GM19193 (cell line): Measurements from ENCODE around the gene TNS3.

Experiments used
- POLR2A ChIP-seq: IDR thresholded peaks from 4 replicates; pipeline ENCODE4 v1.6.1; 2011; ENCODE audit not compliant: insufficient read depth, insufficient read length; ENCODE audit errors: extremely low read depth

TNS3 gene

GRCh38 chr7:47236480-47237129, 345.3 kb downstream of the TNS3 start:
- TF ChIP-seq POLR2A, result no peak

GRCh38 chr7:47233996-47234395, 347.9 kb downstream of the TNS3 start:
- no peak for TF ChIP-seq POLR2A

- no peak for TF ChIP-seq POLR2A
These were observed 349.0 kb downstream of the TNS3 start for GRCh38 chr7:47232751-47233412.

DNA sequence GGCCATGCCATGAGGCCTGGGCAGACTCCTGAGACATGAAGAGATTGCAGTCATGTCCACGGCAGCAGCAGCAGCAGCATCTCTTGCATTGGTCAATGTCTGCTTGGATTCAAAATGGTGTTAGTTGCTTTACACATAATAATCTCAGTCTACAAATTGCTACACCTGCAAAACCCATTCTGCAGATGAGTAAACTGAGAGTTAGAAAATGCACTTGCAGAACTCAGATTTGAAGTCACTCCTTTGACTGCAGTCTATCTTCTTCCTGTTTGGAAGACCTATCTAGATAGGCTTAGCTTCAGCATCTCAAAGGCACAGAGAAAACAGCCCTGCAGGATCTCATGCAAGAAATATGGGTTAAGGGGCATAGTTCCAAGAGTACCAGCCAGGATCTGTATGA, 350.3 kb downstream of the TNS3 start:
- no peak for TF ChIP-seq POLR2A

GRCh38 chr7:47231032-47231431, 350.9 kb downstream of the TNS3 start:
- no peak for TF ChIP-seq POLR2A

GRCh38 chr7:47228386-47229014, 353.4 kb downstream of the TNS3 start:
- TF ChIP-seq POLR2A, result no peak

DNA sequence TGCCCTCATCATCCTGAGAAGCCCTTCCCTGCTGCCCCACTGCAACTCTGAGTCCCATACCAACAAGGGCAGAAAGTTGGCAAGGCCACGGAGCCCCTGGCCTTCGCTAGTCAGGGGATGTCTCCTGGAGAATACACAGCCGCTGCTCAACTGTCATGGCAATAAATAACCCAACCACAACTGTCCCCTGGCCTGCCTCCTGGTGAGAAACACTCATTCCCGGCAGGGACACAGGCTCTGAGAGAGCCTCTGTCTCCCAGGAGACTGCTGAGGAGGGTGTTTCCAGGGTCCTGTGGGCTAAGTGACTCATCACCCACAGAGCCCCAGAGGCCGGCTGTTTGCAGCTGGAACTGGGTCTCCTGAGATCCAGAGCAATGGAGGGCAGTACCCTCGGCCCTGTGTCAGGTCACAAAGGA, 354.1 kb downstream of the TNS3 start:
- TF ChIP-seq POLR2A, result no peak

DNA sequence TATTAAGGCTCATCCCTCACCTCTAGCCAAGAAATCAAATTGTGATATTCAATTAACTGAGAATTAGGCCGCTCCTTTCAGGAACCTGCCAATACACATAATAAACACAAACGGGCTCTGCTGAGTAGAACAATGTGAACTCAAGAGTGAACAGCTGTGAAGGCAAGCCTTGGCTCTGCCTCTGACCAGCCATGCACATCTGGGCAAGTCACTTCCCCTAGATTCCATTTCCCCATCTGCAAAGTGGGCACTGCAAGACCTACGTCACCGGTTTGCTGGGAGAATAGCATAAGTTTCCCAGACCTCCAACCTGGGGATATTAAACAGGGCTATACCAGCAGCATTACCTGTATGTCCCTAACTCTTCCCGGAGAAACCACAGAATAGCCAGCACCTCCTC, 355.2 kb downstream of the TNS3 start:
- no peak for TF ChIP-seq POLR2A

DNA sequence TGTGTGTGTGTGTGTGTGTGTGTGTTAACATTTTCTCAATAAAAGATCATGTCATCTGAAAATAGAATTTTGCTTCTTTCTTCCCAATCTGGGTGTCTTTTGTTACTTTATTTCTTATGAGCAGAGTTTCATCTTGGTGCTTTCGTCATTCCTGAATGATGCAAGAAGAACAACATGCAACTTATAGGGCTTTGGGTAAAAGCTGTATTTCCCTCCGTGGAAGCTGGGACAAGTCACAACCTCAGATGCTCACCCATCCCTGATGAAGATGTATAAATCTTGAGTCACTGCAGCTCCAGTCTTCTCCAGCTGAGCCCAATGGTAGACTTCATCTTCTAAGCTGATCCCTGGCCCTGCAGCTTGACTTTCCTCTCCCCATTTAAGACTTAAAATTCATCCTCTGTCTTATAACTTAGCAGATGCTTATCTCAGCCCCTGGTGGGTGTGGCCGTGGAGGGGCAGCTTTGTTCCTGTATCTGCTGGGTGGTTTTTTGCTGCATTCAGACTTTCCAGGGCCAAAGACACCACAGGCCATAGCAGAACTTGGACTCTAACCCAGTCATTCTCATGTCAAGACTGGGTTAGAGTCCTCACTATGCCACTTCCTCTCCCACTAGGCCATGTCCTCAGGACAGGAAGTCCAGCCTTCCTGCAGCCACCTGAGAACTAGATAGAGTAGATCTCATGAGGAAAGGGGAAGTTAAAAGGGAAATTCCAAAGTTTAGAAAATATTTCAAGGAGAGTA, 356.4 kb downstream of the TNS3 start:
- TF ChIP-seq POLR2A, result no peak
